ENCODE measurements around the gene MLST8. TPM values are rescaled to one million over a fixed set of nuclear protein-coding genes. Genes with fewer than 3 reads are reported as not detected.

MLST8 gene
- total RNA-seq: 10 to 100 TPM; 25.5 to 30.9 (median 29.8) TPM
- long read RNA-seq, donor 1, transcript MLST8-232 (9 exons, 1,870 nt): major isoform, 16 of 77 reads
- long read RNA-seq, donor 1, transcript MLST8-230 (8 exons, 2,116 nt): minor isoform, 7 of 77 reads
- long read RNA-seq, donor 1, transcript MLST8-203 (9 exons, 1,691 nt): minor isoform, 10 of 77 reads
- long read RNA-seq, donor 1, transcript MLST8-215 (9 exons, 1,861 nt): minor isoform, 13 of 77 reads
- long read RNA-seq, donor 1, partial matches to known transcripts: 10 of 77 reads
- long read RNA-seq, donor 1, other reads (novel, unspliced or antisense): 17 of 77 reads
- long read RNA-seq, donor 2, transcript MLST8-232 (9 exons, 1,870 nt): major isoform, 19 of 51 reads
- long read RNA-seq, donor 2, transcript MLST8-215 (9 exons, 1,861 nt): minor isoform, 11 of 51 reads
- long read RNA-seq, donor 2, partial matches to known transcripts: 4 of 51 reads
- long read RNA-seq, donor 2, other reads (novel, unspliced or antisense): 11 of 51 reads

DNA sequence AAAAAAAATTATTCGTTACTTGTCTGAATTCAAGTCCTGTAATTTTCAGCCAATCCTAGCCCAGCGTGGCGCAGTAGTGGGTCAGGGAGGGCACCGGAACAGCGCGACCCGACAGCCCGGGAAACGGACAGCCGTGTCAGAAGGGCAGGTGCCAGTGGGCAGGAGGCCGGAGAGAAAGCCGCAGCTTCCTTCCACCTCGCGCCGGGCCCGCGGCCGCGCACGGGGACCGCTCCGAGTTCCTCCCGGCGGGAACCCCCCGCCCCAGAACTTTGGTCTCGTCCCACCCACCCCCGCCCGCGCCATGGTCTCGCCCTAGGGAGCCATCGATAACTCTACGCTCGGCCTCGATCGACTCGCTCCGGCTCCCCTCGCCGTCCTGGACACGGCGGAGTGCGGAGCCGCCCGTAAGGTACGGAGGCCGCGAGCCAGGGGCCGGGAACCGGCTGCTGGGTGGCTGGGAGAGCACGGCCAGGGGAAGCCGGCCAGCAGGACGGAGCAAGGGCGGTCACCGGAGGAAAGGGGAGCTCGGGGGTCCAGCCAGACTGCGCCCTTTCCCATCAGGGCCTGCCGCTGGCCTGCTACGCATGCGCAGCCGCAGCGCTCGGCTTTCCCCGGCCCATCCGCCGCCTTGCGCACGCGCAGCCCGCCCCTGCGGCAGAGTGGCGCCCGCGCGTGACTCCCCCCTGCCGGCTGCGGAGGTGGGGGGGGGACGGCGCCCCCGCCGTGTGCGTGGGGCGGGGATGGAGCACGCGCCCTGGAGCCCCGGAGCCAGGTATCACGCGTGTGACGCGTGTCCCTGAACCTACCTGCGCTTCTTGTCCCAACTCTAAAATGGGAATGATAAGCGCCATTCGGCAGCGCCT lies at the start of gene MLST8:
TSS of gene MLST8 (plus strand) at position 351 of the 863 bp plus-strand sequence. CDS start 632 bp downstream, outside the sequence.
- Histone ChIP-seq H3K4me1 (ENCODE audit: low read depth) (peaks cover 13% of the 10 kb centered on the region), H3K4me3 (peak within 1 kb of the TSS; percentile 65), H3K36me3 (ENCODE audit: low read depth) (no peaks in the 10 kb centered on the region), H3K9me3 (no peaks in the 10 kb centered on the region)
- peak; percentile 97 for ATAC-seq
- TF ChIP-seq, protein P1, sequence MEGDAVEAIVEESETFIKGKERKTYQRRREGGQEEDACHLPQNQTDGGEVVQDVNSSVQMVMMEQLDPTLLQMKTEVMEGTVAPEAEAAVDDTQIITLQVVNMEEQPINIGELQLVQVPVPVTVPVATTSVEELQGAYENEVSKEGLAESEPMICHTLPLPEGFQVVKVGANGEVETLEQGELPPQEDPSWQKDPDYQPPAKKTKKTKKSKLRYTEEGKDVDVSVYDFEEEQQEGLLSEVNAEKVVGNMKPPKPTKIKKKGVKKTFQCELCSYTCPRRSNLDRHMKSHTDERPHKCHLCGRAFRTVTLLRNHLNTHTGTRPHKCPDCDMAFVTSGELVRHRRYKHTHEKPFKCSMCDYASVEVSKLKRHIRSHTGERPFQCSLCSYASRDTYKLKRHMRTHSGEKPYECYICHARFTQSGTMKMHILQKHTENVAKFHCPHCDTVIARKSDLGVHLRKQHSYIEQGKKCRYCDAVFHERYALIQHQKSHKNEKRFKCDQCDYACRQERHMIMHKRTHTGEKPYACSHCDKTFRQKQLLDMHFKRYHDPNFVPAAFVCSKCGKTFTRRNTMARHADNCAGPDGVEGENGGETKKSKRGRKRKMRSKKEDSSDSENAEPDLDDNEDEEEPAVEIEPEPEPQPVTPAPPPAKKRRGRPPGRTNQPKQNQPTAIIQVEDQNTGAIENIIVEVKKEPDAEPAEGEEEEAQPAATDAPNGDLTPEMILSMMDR (IDR thresholded peaks at IDR 0.05): no peak
- intact Hi-C loops (cut with DNase I, micrococcal nuclease): no loop called here
- peak; percentile 85 to 92 (median 91) for DNase-seq

GRCh38 chr16:2155977-2156848 lies 49.0 kb upstream of the MLST8 start:
- TF ChIP-seq, protein P1 (IDR thresholded peaks at IDR 0.05): no peak
- peak overlapping the region; percentile 42 for H3K4me3 ChIP-seq
- DNase-seq (peak; percentile 43 to 67 (median 66)), ATAC-seq (no peak)
- peaks cover 4% of the 10 kb centered on the region for H3K36me3 ChIP-seq (ENCODE audit: low read depth)
- intact Hi-C loops (cut with DNase I, micrococcal nuclease): loop anchor here in 1 of 2 donors (10.0 kb wide), 1 partner anchor 131 kb away; the partner anchor contains the start of gene NHERF2
- H3K4me1 ChIP-seq (ENCODE audit: low read depth): peaks cover 75% of the 10 kb centered on the region
- H3K9me3 ChIP-seq: no peaks in the 10 kb centered on the region

DNA sequence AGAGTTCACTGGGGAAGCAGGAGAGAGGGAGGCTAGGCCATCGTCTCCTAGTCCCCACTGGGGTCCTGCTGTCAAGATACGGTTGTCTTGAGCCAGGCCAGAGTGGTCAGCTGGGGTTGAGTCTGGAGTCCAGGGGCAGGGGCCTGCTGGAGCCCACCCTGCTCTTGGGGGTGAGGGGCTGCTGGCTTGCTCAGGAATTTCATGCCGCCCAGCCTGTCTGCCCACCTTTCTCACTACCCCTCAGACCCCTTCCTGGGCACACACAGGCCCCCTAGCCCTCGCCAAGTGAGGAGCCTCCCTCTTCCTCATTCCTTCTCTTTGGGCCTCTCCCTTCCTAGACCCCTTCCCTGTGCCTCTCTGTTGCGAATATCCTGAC lies 48.4 kb upstream of the MLST8 start:
- TF ChIP-seq, protein P1 (IDR thresholded peaks at IDR 0.05): no peak
- Histone ChIP-seq H3K36me3 (ENCODE audit: low read depth) (peaks cover 4% of the 10 kb centered on the region), H3K4me3 (no peak overlapping the region), H3K9me3 (no peaks in the 10 kb centered on the region), H3K4me1 (ENCODE audit: low read depth) (peaks cover 69% of the 10 kb centered on the region)
- intact Hi-C loops (cut with DNase I, micrococcal nuclease): loop anchor here in 1 of 2 donors (10.0 kb wide), 1 partner anchor 132 kb away; the partner anchor contains the start of gene NHERF2
- ATAC-seq (no peak), DNase-seq (peak in 1 of 3 donors; percentile 63)

DNA sequence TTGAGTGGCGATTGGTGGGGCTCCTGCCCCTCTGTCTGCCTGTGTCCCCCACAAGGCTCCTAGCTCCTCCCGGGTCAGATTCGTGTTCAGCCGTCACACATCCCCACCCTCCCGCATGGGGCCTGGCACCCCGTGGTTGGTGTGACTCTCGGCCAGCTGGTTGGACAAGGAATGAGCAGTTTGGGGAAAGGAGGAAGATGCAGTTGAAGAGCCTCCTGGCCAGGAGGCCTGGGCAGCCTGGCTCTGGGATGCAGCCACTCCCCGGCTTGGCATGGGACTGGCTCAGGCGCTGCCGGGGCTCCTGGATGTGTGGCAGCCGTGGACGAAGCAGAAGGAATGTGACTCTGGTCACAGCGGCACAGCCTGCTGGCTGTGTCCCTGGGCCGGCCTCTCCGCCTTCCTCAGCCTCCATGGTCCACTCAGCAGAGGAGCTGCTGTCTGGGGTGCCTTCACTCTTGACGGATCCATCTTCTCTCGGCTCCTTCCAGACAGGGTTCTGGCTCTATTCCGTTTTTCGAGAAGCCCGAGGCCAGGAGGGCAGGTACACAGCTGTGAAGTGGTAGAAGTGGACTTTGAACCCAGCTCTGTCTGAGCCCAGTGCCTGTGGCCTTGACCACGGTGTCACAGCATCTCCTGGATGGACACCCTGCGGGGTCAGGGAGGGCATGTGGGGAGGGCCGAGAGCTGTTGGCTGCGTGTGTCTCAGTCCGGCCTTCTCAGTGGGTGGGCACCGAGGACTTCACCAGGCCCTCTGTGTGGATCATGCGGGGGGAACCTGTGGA lies 47.6 kb upstream of the MLST8 start:
- ATAC-seq (no peak), DNase-seq (peak in 1 of 3 donors; percentile 58)
- Histone ChIP-seq H3K36me3 (ENCODE audit: low read depth) (peaks cover 4% of the 10 kb centered on the region), H3K9me3 (no peaks in the 10 kb centered on the region), H3K4me3 (no peak overlapping the region), H3K4me1 (ENCODE audit: low read depth) (peaks cover 68% of the 10 kb centered on the region)
- TF ChIP-seq, protein P1 (IDR thresholded peaks at IDR 0.05): no peak
- intact Hi-C loops (cut with DNase I, micrococcal nuclease): loop anchor here in 1 of 2 donors (10.0 kb wide), 1 partner anchor 133 kb away; the partner anchor contains the start of gene NHERF2

Data from mucosa of descending colon (tissue), 3 donors.